CD4-positive, alpha-beta memory T cell (primary cell): Measurements from ENCODE around the gene TRMT6. TPM values are rescaled to one million over a fixed set of nuclear protein-coding genes. Genes with fewer than 3 reads are reported as not detected.

Source experiments
- CTCF ChIA-PET: fragments of 350-600 bp; sonication (Branson Sonifier 250); formaldehyde crosslinking; loops from one replicate; lab custom pipeline; 2021; ENCODE audit warnings: inconsistent platforms; ENCODE audit not compliant: partially characterized antibody; lab: Charles Lee
- POLR2A ChIA-PET: fragments of 350-600 bp; sonication (Branson Sonifier 250); formaldehyde crosslinking; loops from one replicate; lab custom pipeline; 2021; ENCODE audit not compliant: partially characterized antibody; lab: Charles Lee
- DNase-seq, 5 donors: peaks; one replicate each; pipeline versions ENCODE4 v3.0.0 to v3.0.0-alpha.2; 2020 to 2022; ENCODE audit warnings: mixed read lengths in 1 of 5
- H3K27ac ChIP-seq: one replicate; pipeline ENCODE4 v1.7.0; 2013; ENCODE audit warnings: low read depth, low read length
- H3K27me3 ChIP-seq: 2 replicates; pipeline ENCODE4 v1.7.0; 2013; ENCODE audit warnings: mild to moderate bottlenecking, low read length, moderate library complexity; ENCODE audit not compliant: insufficient read depth
- H3K36me3 ChIP-seq: 2 replicates; pipeline ENCODE4 v1.7.0; 2013; ENCODE audit warnings: mild to moderate bottlenecking, low read length, moderate library complexity; ENCODE audit not compliant: insufficient read depth
- H3K4me1 ChIP-seq: 2 replicates; pipeline ENCODE4 v1.7.0; 2013; ENCODE audit warnings: mild to moderate bottlenecking, low read length, moderate library complexity; ENCODE audit not compliant: insufficient read depth
- H3K4me3 ChIP-seq, 2 donors: one replicate each; pipeline ENCODE4 v1.7.0; 2013; ENCODE audit warnings: low read length in 2 of 2, mild to moderate bottlenecking in 1 of 2
- H3K9me3 ChIP-seq, 2 donors: one replicate each; pipeline ENCODE4 v1.7.0; 2013; ENCODE audit warnings: low read length in 2 of 2, control low read depth in 1 of 2; ENCODE audit not compliant: control insufficient read depth in 1 of 2
- H3K27ac Mint-ChIP-seq, 7 donors: one replicate each; pipeline ENCODE4 v1.8.0; 2020 to 2021; ENCODE audit warnings: mixed read lengths in 7 of 7, mild to moderate bottlenecking in 6 of 7, inconsistent platforms in 3 of 7, moderate library complexity in 3 of 7
- H3K27me3 Mint-ChIP-seq, 2 donors: one replicate each; pipeline ENCODE4 v1.8.0; 2020 to 2021; ENCODE audit warnings: mixed read lengths in 2 of 2
- H3K36me3 Mint-ChIP-seq, 2 donors: one replicate each; pipeline ENCODE4 v1.8.0; 2020 to 2021; ENCODE audit warnings: mixed read lengths in 2 of 2, inconsistent platforms in 1 of 2, mild to moderate bottlenecking in 1 of 2
- H3K4me1 Mint-ChIP-seq, 4 donors: one replicate each; pipeline ENCODE4 v1.8.0; 2020 to 2021; ENCODE audit warnings: mixed read lengths in 4 of 4, mild to moderate bottlenecking in 1 of 4
- H3K4me3 Mint-ChIP-seq, 8 donors: one replicate each; pipeline ENCODE4 v1.8.0; 2020 to 2021; ENCODE audit warnings: mixed read lengths in 8 of 8, mild to moderate bottlenecking in 7 of 8, moderate library complexity in 6 of 8, inconsistent platforms in 3 of 8
- H3K9me3 Mint-ChIP-seq, 8 donors: one replicate each; pipeline ENCODE4 v1.8.0; 2020 to 2021; ENCODE audit warnings: mixed read lengths in 8 of 8, mild to moderate bottlenecking in 5 of 8, inconsistent platforms in 3 of 8, moderate library complexity in 1 of 8
- intact Hi-C: fragments of 100-400 bp; cut with micrococcal nuclease; formaldehyde crosslinking; loops from one replicate; pipeline ENCODE4 v1.15.1; 2023
- polyA plus RNA-seq, 2 donors: library from polyadenylated mRNA; unstranded; fragments of 300-500 nt; fragmentation: Illumina TruSeq; gene quantifications; one replicate each; pipeline ENCODE4 v1.2.3, GENCODE V29; 2021
- total RNA-seq, 2 experiments: library from RNA; stranded (reverse); gene quantifications; one replicate each; pipeline ENCODE4 v1.2.3, GENCODE V29; 2021

TRMT6 gene
- total and polyA plus RNA-seq, 4 experiments from 2014 or later = 13.4 to 21.0 (median 18.1) TPM

DNA sequence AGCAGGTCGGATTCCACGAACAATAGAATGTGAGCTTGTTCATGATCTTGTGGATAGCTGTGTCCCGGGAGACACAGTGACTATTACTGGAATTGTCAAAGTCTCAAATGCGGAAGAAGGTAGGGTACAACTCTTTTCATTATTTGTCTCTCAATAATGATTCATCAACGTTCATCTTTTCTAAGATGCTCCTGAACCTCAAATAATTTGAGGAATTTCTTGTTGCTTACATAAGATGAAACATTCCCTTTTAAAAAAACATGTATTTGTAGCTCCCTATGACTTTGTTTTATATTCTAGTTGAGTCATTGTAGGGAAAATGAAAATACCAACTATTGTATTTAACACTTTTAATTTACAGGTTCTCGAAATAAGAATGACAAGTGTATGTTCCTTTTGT is 17.1 kb upstream of the TRMT6 start:
- Histone ChIP-seq H3K4me1 (no peaks in the 10 kb centered on the region), H3K9me3 (no peaks in the 10 kb centered on the region), H3K36me3 (no peaks in the 10 kb centered on the region), H3K27me3 (no peaks in the 10 kb centered on the region), H3K4me3 (no peak overlapping the region), H3K27ac (no peak overlapping the region)
- no peak for DNase-seq
- Mint-ChIP-seq H3K4me1 (peaks cover 0 to 2% (median 0%) of the 10 kb centered on the region in 4 donors), H3K9me3 (no peaks in the 10 kb centered on the region), H3K4me3 (no peak overlapping the region), H3K27ac (no peak overlapping the region), H3K27me3 (no peaks in the 10 kb centered on the region), H3K36me3 (peaks cover 27 to 42% of the 10 kb centered on the region in 2 donors)
- ChIA-PET POLR2A (no interaction called here), CTCF (interaction anchor here (0.5 kb wide), 1 partner anchor 242 kb away, joined by 3 read pairs; no protein-coding TSS in a partner anchor)
- intact Hi-C loops = no loop called here

DNA sequence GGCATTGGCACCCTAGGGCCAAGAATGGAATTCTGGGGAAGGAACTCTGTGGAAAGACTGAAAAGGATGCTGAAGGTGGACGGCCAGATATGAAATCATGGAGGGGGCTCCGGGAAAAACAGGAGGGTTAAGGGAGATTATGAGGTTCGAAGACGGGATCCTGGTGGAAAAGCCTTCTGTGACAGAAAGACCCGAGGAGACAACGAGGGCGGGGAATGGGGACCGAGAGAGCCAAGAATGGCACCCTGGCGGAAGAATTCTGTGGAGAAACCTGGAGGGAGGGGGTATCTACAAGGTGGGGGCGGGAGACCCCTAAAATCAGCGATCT is 426 bp downstream of the TRMT6 start:
- Mint-ChIP-seq H3K4me3 (peak overlapping the region; percentile 92 to 100 (median 98)), H3K9me3 (peaks cover 0 to 5% (median 0%) of the 10 kb centered on the region in 8 donors), H3K27me3 (peaks cover 1 to 2% of the 10 kb centered on the region in 2 donors), H3K27ac (peak overlapping the region; percentile 95 to 99 (median 99)), H3K4me1 (peaks cover 29 to 44% (median 34%) of the 10 kb centered on the region in 4 donors), H3K36me3 (peaks cover 18 to 44% of the 10 kb centered on the region in 2 donors)
- H3K36me3 ChIP-seq = peaks cover 12% of the 10 kb centered on the region
- peak overlapping the region; percentile 73 for H3K27ac ChIP-seq
- no peaks in the 10 kb centered on the region for H3K9me3 ChIP-seq
- CTCF ChIA-PET = no interaction called here
- peak overlapping the region; percentile 90 to 97 for H3K4me3 ChIP-seq
- H3K4me1 ChIP-seq = peaks cover 34% of the 10 kb centered on the region
- H3K27me3 ChIP-seq = no peaks in the 10 kb centered on the region
- intact Hi-C loops = loop anchor here (1.0 to 2.0 kb wide), 5 partner anchors 53 to 421 kb away; partner anchors contain the start of gene SHLD1
- POLR2A ChIA-PET = no interaction called here
- no peak for DNase-seq

DNA sequence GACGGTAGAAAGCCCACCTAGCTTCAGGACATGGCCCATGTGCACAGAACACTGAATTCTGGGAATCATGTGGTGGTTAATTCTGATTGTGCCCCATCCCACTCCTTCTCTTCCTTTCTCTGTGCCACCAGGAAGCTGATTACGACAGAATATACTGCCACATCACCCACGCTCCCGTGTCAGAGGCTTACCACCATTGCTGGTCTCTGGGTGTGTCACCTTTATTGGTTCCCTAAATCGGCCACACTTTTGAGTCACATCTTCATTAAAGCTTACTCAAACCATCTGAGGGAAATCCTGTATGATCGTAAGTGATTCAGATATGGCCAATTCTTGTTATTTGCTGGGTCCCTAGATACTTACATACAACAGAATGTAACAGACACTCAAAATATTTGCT is 3.1 kb downstream of the TRMT6 start:
- Histone ChIP-seq H3K27me3 (no peaks in the 10 kb centered on the region), H3K9me3 (no peaks in the 10 kb centered on the region), H3K27ac (no peak overlapping the region), H3K36me3 (peaks cover 33% of the 10 kb centered on the region), H3K4me3 (no peak overlapping the region), H3K4me1 (peaks cover 34% of the 10 kb centered on the region)
- ChIA-PET POLR2A (no interaction called here), CTCF (interaction anchor here (1.4 kb wide), 1 partner anchor 56 kb away, joined by 3 read pairs; no protein-coding TSS in a partner anchor)
- Mint-ChIP-seq H3K4me3 (peak overlapping the region in 1 of 8 donors; percentile 5), H3K9me3 (peaks cover 0 to 5% (median 0%) of the 10 kb centered on the region in 8 donors), H3K4me1 (peaks cover 29 to 44% (median 36%) of the 10 kb centered on the region in 4 donors), H3K27ac (peak overlapping the region in 4 of 7 donors; percentile 35 to 97 (median 60)), H3K27me3 (peaks cover 1 to 2% of the 10 kb centered on the region in 2 donors), H3K36me3 (peaks cover 34 to 59% of the 10 kb centered on the region in 2 donors)
- DNase-seq = no peak
- intact Hi-C loops = no loop called here

DNA sequence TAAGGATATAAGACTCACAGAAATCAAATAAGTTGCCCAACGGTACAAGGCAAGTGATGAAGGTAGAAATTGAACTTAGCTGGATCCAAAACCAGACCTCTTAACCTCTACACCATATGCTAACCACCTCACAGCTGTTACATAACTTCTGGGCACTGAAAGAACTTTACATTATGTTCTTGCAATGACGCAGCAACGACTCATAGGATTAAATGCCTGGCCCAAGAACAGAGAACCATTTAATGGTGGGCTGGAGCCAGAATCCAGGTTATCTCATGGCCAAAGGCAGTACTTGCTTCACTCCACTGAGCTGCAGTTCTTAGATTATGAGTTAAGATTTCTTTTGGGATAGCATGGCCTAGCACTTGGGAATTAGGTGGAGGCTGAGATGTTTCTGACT is 4.4 kb downstream of the TRMT6 start:
- H3K36me3 Mint-ChIP-seq = peaks cover 43 to 71% of the 10 kb centered on the region in 2 donors
- ChIA-PET CTCF (no interaction called here), POLR2A (no interaction called here)
- no peak for DNase-seq
- Histone ChIP-seq H3K4me3 (no peak overlapping the region), H3K4me1 (peaks cover 25% of the 10 kb centered on the region), H3K9me3 (no peaks in the 10 kb centered on the region), H3K36me3 (peaks cover 44% of the 10 kb centered on the region), H3K27ac (no peak overlapping the region), H3K27me3 (no peaks in the 10 kb centered on the region)
- H3K27me3 Mint-ChIP-seq = peaks cover 1 to 2% of the 10 kb centered on the region in 2 donors
- peaks cover 24 to 39% (median 28%) of the 10 kb centered on the region in 4 donors for H3K4me1 Mint-ChIP-seq
- intact Hi-C loops = no loop called here
- no peak overlapping the region for H3K27ac Mint-ChIP-seq
- no peak overlapping the region for H3K4me3 Mint-ChIP-seq
- peaks cover 0 to 5% (median 0%) of the 10 kb centered on the region in 8 donors for H3K9me3 Mint-ChIP-seq

DNA sequence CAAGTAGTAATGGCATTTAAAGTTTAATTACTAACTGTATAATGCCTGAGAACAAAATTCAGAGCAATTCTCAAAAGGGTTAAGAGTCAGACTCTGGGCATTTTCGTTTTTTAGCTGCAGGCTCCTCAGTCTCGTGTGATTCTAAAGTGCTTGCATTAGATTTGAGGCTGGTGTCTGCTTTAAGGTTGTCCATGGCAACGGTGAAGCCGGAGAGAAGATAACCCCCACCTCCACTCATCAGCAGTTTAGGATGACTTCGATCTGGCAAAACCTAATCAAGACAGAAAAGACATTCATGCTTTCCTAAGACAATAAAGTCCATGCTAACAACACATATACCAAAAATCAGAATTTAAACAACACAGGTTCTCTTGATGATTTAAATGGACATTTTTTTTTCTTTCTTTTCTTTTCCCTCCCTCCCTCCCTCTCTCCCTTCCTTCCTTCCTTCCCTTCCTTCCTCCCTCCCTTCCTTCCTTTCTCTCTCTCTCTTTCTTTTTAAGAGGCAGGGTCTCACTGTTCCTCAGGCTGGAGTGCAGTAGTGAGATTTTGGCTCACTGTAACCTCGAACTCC is 11.8 kb downstream of the TRMT6 start:
- ChIA-PET POLR2A (no interaction called here), CTCF (no interaction called here)
- no peak for DNase-seq
- Histone ChIP-seq H3K27me3 (no peaks in the 10 kb centered on the region), H3K9me3 (no peaks in the 10 kb centered on the region), H3K27ac (no peak overlapping the region), H3K4me1 (no peaks in the 10 kb centered on the region), H3K4me3 (no peak overlapping the region), H3K36me3 (peaks cover 35% of the 10 kb centered on the region)
- Mint-ChIP-seq H3K9me3 (no peaks in the 10 kb centered on the region), H3K4me1 (peaks cover 0 to 3% (median 0%) of the 10 kb centered on the region in 4 donors), H3K36me3 (peaks cover 39 to 57% of the 10 kb centered on the region in 2 donors), H3K27me3 (no peaks in the 10 kb centered on the region), H3K27ac (no peak overlapping the region), H3K4me3 (no peak overlapping the region)
- intact Hi-C loops = no loop called here

DNA sequence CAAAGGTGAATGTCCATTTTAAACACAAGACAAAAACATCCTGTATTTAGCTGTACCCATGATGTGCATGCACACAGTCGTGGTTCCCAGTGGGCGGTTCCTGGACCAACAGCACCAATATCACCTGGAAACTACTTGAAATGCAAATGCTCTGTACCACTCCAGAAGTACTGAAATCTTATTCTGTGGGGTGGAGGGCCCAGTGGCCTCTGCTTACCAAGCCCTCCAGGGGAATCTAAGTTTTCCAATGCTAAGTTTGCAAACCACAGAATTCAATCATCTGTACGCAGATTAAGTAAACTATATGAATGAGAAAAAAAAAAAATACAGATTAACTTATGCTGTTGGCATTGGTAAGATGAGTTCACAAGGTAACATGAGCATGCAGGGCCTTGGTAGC is 14.1 kb downstream of the TRMT6 start:
- DNase-seq = no peak
- Histone ChIP-seq H3K9me3 (no peaks in the 10 kb centered on the region), H3K27ac (no peak overlapping the region), H3K36me3 (peaks cover 14% of the 10 kb centered on the region), H3K4me1 (no peaks in the 10 kb centered on the region), H3K4me3 (no peak overlapping the region), H3K27me3 (no peaks in the 10 kb centered on the region)
- Mint-ChIP-seq H3K9me3 (no peaks in the 10 kb centered on the region), H3K27me3 (no peaks in the 10 kb centered on the region), H3K4me1 (peaks cover 0 to 3% (median 0%) of the 10 kb centered on the region in 4 donors), H3K36me3 (peaks cover 17 to 34% of the 10 kb centered on the region in 2 donors), H3K4me3 (no peak overlapping the region), H3K27ac (peak overlapping the region in 1 of 7 donors; percentile 31)
- POLR2A ChIA-PET = no interaction called here
- CTCF ChIA-PET = interaction anchor here (0.8 kb wide), 1 partner anchor 406 kb away, joined by 3 read pairs; no protein-coding TSS in a partner anchor
- intact Hi-C loops = no loop called here

DNA sequence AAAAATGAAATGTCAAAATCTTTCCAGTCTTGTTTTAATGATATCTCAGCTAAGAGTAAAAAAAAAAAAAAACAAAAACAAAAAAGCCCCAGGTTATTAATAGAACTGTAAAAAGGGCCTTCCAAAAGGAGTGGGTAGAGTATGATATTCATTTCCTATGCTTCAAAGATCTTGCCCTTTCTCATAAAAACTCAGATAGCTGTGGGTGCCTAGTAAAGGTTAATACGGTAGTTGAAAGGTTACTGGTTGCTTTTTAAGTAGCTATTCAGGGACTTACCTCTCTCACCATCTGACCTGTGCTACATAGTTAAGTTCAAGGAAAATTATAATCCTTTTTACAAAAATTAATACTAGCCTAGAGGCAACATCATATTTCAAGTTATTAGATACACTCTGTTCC is 14.9 kb downstream of the TRMT6 start:
- peaks cover 0 to 3% (median 0%) of the 10 kb centered on the region in 4 donors for H3K4me1 Mint-ChIP-seq
- H3K4me3 Mint-ChIP-seq = no peak overlapping the region
- no peaks in the 10 kb centered on the region for H3K27me3 ChIP-seq
- H3K9me3 ChIP-seq = no peaks in the 10 kb centered on the region
- DNase-seq = no peak
- no peak overlapping the region for H3K4me3 ChIP-seq
- no peak overlapping the region for H3K27ac ChIP-seq
- intact Hi-C loops = no loop called here
- no peaks in the 10 kb centered on the region for H3K9me3 Mint-ChIP-seq
- no peaks in the 10 kb centered on the region for H3K27me3 Mint-ChIP-seq
- no peaks in the 10 kb centered on the region for H3K4me1 ChIP-seq
- H3K27ac Mint-ChIP-seq = no peak overlapping the region
- H3K36me3 ChIP-seq = peaks cover 9% of the 10 kb centered on the region
- CTCF ChIA-PET = interaction anchor here (1.0 kb wide), 1 partner anchor 404 kb away, joined by 3 read pairs; no protein-coding TSS in a partner anchor
- POLR2A ChIA-PET = no interaction called here
- H3K36me3 Mint-ChIP-seq = peaks cover 17 to 28% of the 10 kb centered on the region in 2 donors
